ENCODE data around the gene MANF. TPM values are rescaled to one million over a fixed set of nuclear protein-coding genes. Genes with fewer than 3 reads are reported as not detected.

The MANF gene
- total RNA-seq, 1 donor from 2014 or later = 42.2 TPM

- Histone ChIP-seq H3K27me3 (no peaks in the 10 kb centered on the region), H3K4me1 (peaks cover 75% of the 10 kb centered on the region), H3K9me3 (no peaks in the 10 kb centered on the region), H3K27ac (no peak overlapping the region), H3K36me3 (peaks cover 0 to 59% of the 10 kb centered on the region in 2 donors), H3K4me3 (no peak overlapping the region)
- intact Hi-C loops (cut with DNase I) = loop anchor here (10.0 kb wide), 1 partner anchor 281 kb away; the partner anchor contains the start of gene TEX264
- no peak for TF ChIP-seq POLR2AphosphoS5 (IDR thresholded peaks at IDR 0.05; ENCODE audit: insufficient read depth in 1 of 2, low read depth in 1 of 2)
- TF ChIP-seq POLR2A (IDR thresholded peaks at IDR 0.05) = no peak
- no peak for TF ChIP-seq CTCF (IDR thresholded peaks at IDR 0.05)
- DNase-seq (ENCODE audit: extremely low spot score in 2 of 2) = peak in 1 of 2 donors; percentile 64
Observed at GRCh38 chr3:51393564-51393963, 8.5 kb downstream of the MANF start.

GRCh38 chr3:51394541-51394940 is 9.4 kb downstream of the MANF start:
- TF ChIP-seq CTCF (IDR thresholded peaks at IDR 0.05) = no peak
- no peak for TF ChIP-seq POLR2A (IDR thresholded peaks at IDR 0.05)
- TF ChIP-seq POLR2AphosphoS5 (IDR thresholded peaks at IDR 0.05; ENCODE audit: insufficient read depth in 1 of 2, low read depth in 1 of 2) = no peak
- no peaks in the 10 kb centered on the region for H3K9me3 ChIP-seq
- H3K27ac ChIP-seq = no peak overlapping the region
- peaks cover 0 to 58% of the 10 kb centered on the region in 2 donors for H3K36me3 ChIP-seq
- DNase-seq (ENCODE audit: extremely low spot score in 2 of 2) = no peak
- H3K4me3 ChIP-seq = no peak overlapping the region
- H3K27me3 ChIP-seq = no peaks in the 10 kb centered on the region
- H3K4me1 ChIP-seq = peaks cover 67% of the 10 kb centered on the region
- intact Hi-C loops (cut with DNase I) = loop anchor here (10.0 kb wide), 1 partner anchor 280 kb away; the partner anchor contains the start of gene TEX264

- no peak overlapping the region for H3K27ac ChIP-seq
- H3K4me1 ChIP-seq = peaks cover 56% of the 10 kb centered on the region
- TF ChIP-seq CTCF (IDR thresholded peaks at IDR 0.05) (no peak), POLR2AphosphoS5 (IDR thresholded peaks at IDR 0.05; ENCODE audit: insufficient read depth in 1 of 2, low read depth in 1 of 2) (no peak), POLR2A (IDR thresholded peaks at IDR 0.05) (no peak)
- peak in 1 of 2 donors; percentile 34 for DNase-seq (ENCODE audit: extremely low spot score in 2 of 2)
- H3K36me3 ChIP-seq = peaks cover 0 to 58% of the 10 kb centered on the region in 2 donors
- no peak overlapping the region for H3K4me3 ChIP-seq
- intact Hi-C loops (cut with DNase I) = loop anchor here (10.0 kb wide), 1 partner anchor 279 kb away; the partner anchor contains the start of gene TEX264
- no peaks in the 10 kb centered on the region for H3K27me3 ChIP-seq
- no peaks in the 10 kb centered on the region for H3K9me3 ChIP-seq
Observed at GRCh38 chr3:51395493-51396213, 10.6 kb downstream of the MANF start.

- H3K4me3 ChIP-seq = no peak overlapping the region
- peak; percentile 37 to 58 for DNase-seq (ENCODE audit: extremely low spot score in 2 of 2)
- TF ChIP-seq CTCF (IDR thresholded peaks at IDR 0.05) = no peak
- TF ChIP-seq POLR2AphosphoS5 (IDR thresholded peaks at IDR 0.05; ENCODE audit: insufficient read depth in 1 of 2, low read depth in 1 of 2) = no peak
- no peak for TF ChIP-seq POLR2A (IDR thresholded peaks at IDR 0.05)
- H3K27ac ChIP-seq = no peak overlapping the region
- no peaks in the 10 kb centered on the region for H3K27me3 ChIP-seq
- peaks cover 0 to 58% of the 10 kb centered on the region in 2 donors for H3K36me3 ChIP-seq
- intact Hi-C loops (cut with DNase I) = loop anchor here (10.0 kb wide), 1 partner anchor 278 kb away; the partner anchor contains the start of gene TEX264
- no peaks in the 10 kb centered on the region for H3K9me3 ChIP-seq
- peaks cover 54% of the 10 kb centered on the region for H3K4me1 ChIP-seq
Observed at GRCh38 chr3:51396401-51396800, 11.3 kb downstream of the MANF start.

GRCh38 chr3:51397392-51397791 is 12.3 kb downstream of the MANF start:
- no peak overlapping the region for H3K27ac ChIP-seq
- peak; percentile 43 to 64 for DNase-seq (ENCODE audit: extremely low spot score in 2 of 2)
- no peak overlapping the region for H3K4me3 ChIP-seq
- TF ChIP-seq CTCF (IDR thresholded peaks at IDR 0.05) (no peak), POLR2AphosphoS5 (IDR thresholded peaks at IDR 0.05; ENCODE audit: insufficient read depth in 1 of 2, low read depth in 1 of 2) (no peak)
- peaks cover 0 to 54% of the 10 kb centered on the region in 2 donors for H3K36me3 ChIP-seq
- peaks cover 46% of the 10 kb centered on the region for H3K4me1 ChIP-seq
- no peaks in the 10 kb centered on the region for H3K27me3 ChIP-seq
- no peaks in the 10 kb centered on the region for H3K9me3 ChIP-seq
- intact Hi-C loops (cut with DNase I) = loop anchor here (10.0 kb wide), 1 partner anchor 277 kb away; the partner anchor contains the start of gene TEX264
